Muscle of arm (tissue), 12 donors: ENCODE data around the gene NEU3. TPM values are rescaled to one million over a fixed set of nuclear protein-coding genes. Genes with fewer than 3 reads are reported as not detected.
A peak's percentile ranks its signal among the peaks of the same experiment; 100 is the strongest.
"Not testable (repeated sequence)": the region's sequence is repeated elsewhere in the genome, so short reads cannot be mapped to it uniquely, and the experiment has no call there.

Source experiments
- DNase-seq: peaks from one replicate; pipeline ENCODE4 v3.0.0-alpha.2; 2013
- polyA plus RNA-seq, 12 donors: library from polyadenylated mRNA; unstranded; fragments of 120-200 nt; gene quantifications; one replicate each; pipeline ENCODE4 v1.2.1, GENCODE V29; 2013; ENCODE audit not compliant: insufficient read length in 12 of 12

NEU3 gene
- polyA plus RNA-seq, 12 donors = 5.9 to 25.7 (median 18.4) TPM; not detected in 1

- DNase-seq = no peak
Measured at GRCh38 chr11:74978041-74978440, 10.7 kb upstream of the NEU3 start.

- DNase-seq = no peak
Measured at GRCh38 chr11:74980634-74981033, 8.1 kb upstream of the NEU3 start.

- DNase-seq = no peak
Measured at GRCh38 chr11:74981888-74982287, 6.8 kb upstream of the NEU3 start.

GRCh38 chr11:74984070-74984469, 4.7 kb upstream of the NEU3 start:
- DNase-seq = no peak

- DNase-seq = no peak
Measured at GRCh38 chr11:74984730-74985129, 4.0 kb upstream of the NEU3 start.

- DNase-seq = peak; percentile 4
Measured at GRCh38 chr11:74989260-74989638, 516 bp downstream of the NEU3 start.

- not testable (repeated sequence) for DNase-seq
Measured at GRCh38 chr11:74990150-74990549, 1.4 kb downstream of the NEU3 start.

- DNase-seq = no peak
Measured at GRCh38 chr11:74990941-74991340, 2.2 kb downstream of the NEU3 start.

- DNase-seq = no peak
Measured at GRCh38 chr11:74992852-74993251, 4.1 kb downstream of the NEU3 start.

GRCh38 chr11:75000975-75001354, 12.2 kb downstream of the NEU3 start:
- no peak for DNase-seq

GRCh38 chr11:75001686-75002085, 13.0 kb downstream of the NEU3 start:
- DNase-seq = no peak

GRCh38 chr11:75002516-75002915, 13.8 kb downstream of the NEU3 start:
- DNase-seq = no peak

GRCh38 chr11:75004215-75004614, 15.5 kb downstream of the NEU3 start:
- DNase-seq = no peak

- no peak for DNase-seq
Measured at GRCh38 chr11:75011357-75011756, 22.6 kb downstream of the NEU3 start.

GRCh38 chr11:75011872-75012271, 23.1 kb downstream of the NEU3 start:
- no peak for DNase-seq

GRCh38 chr11:75013051-75013450, 24.3 kb downstream of the NEU3 start:
- no peak for DNase-seq

GRCh38 chr11:75014129-75014528, 25.4 kb downstream of the NEU3 start:
- DNase-seq = peak; percentile 24

GRCh38 chr11:75019200-75019599, 30.5 kb downstream of the NEU3 start:
- DNase-seq = not testable (repeated sequence)

- not testable (repeated sequence) for DNase-seq
Measured at GRCh38 chr11:75020328-75020727, 31.6 kb downstream of the NEU3 start.

GRCh38 chr11:75022296-75022695, 33.6 kb downstream of the NEU3 start:
- no peak for DNase-seq

GRCh38 chr11:75022759-75023396, 34.1 kb downstream of the NEU3 start:
- DNase-seq = peak; percentile 66

GRCh38 chr11:75023446-75024067, 34.8 kb downstream of the NEU3 start:
- no peak for DNase-seq

- DNase-seq = no peak
Measured at GRCh38 chr11:75024068-75024449, 35.3 kb downstream of the NEU3 start.

GRCh38 chr11:75024764-75025211, 36.1 kb downstream of the NEU3 start:
- no peak for DNase-seq
